ENCODE measurements around the gene LDLR.

DNA sequence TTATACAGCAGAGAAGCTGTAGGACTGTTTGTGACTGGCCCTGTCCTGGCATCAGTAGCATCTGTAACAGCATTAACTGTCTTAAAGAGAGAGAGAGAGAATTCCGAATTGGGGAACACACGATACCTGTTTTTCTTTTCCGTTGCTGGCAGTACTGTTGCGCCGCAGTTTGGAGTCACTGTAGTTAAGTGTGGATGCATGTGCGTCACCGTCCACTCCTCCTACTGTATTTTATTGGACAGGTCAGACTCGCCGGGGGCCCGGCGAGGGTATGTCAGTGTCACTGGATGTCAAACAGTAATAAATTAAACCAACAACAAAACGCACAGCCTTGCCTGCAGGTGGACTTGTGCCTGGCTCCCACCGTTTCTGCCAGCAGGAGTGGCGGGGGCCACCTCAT is 27.3 kb upstream of the LDLR start:
- no peak for TF ChIP-seq POLR2A (IDR thresholded peaks at IDR 0.05; ENCODE audit: low read depth)
- TF ChIP-seq, protein P1, sequence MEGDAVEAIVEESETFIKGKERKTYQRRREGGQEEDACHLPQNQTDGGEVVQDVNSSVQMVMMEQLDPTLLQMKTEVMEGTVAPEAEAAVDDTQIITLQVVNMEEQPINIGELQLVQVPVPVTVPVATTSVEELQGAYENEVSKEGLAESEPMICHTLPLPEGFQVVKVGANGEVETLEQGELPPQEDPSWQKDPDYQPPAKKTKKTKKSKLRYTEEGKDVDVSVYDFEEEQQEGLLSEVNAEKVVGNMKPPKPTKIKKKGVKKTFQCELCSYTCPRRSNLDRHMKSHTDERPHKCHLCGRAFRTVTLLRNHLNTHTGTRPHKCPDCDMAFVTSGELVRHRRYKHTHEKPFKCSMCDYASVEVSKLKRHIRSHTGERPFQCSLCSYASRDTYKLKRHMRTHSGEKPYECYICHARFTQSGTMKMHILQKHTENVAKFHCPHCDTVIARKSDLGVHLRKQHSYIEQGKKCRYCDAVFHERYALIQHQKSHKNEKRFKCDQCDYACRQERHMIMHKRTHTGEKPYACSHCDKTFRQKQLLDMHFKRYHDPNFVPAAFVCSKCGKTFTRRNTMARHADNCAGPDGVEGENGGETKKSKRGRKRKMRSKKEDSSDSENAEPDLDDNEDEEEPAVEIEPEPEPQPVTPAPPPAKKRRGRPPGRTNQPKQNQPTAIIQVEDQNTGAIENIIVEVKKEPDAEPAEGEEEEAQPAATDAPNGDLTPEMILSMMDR (IDR thresholded peaks at IDR 0.05): no peak
- peak in 1 of 2 donors; percentile 19 for TF ChIP-seq POLR2AphosphoS5 (IDR thresholded peaks at IDR 0.05)

Measured in esophagus muscularis mucosa (tissue), 3 donors.